HG02571 (cell line): ENCODE results near the gene RNF175.

Experiments used
- ATAC-seq: cut with Tn5 transposase; IDR thresholded peaks from one replicate; pipeline ENCODE4 v1.9.1; 2021; ENCODE audit warnings: mild to moderate bottlenecking, moderate library complexity; ENCODE audit not compliant: unreplicated experiment

Gene RNF175

DNA sequence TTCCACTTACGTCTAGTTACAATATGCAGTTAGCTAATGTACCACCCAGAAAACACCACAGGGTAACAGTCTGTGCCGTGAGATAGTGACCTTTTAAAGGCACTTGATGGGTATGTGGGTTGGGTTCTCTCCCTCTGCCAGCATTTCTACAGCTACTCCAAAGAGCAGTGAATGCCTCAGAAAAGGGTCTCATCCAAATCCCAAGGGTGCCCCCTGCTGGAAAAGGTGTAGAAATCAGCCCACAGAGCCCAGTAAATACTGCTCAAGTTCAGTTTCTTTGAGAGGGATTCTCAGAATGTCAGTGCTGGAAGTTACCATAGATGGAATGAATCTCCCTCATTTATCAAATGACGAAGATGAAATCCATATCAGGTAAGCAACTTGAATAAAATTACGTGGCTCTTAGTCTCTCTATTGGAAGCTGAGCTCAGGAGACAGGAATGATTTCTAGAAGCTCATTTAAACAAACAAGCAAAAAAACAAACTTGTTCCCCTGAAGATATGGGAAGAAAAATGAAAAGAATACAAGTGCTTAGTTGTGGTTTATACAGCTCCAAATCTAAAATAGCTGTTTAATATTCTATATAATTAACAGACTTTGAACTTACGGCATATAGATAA lies 9.5 kb downstream of the RNF175 start:
- ATAC-seq: peak; percentile 53

DNA sequence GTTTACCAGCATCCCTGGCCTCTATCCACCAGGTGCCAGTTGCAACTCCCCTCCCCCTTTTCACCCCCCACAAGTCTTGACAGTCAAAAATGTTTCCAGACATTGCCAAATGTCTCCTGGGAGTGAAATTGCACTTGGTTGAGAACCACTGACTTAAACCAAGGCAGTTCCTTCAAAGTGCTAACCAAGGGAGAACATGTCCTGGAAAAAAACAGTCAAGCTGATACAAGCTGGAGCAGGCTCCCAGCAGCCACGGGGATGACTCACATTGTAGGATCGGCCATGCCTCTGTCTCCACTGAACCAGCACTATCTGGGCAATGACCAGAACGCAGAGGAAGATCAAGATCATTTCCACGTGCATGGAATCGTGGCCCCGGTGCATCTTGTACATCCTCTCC lies 11.4 kb downstream of the RNF175 start:
- ATAC-seq: no peak

DNA sequence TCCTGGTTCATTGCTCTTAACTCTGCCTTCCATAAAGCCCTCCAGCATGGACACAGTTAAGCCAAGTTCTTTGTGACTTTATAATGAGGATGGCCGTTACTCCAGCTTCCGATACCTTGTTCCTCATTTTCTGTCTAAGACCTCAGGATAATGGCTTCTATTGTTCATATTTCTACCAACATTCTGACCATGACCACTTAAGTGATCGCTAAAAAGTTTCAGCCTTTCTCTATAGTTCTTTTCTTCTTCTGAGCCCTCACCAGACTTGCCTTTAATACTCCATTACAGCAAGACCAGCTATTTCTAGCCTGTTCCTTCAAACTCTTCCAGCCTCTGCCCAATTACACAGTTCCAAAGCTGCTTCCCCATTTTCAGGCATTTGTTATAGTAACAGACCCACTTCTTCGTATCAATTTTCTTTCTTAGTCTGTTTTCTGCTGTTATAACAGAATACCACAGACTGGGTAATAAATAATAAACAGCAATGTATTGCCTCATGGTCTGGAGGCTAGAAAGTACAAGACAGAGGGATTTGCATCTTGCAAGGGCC lies 12.3 kb downstream of the RNF175 start:
- ATAC-seq: no peak

DNA sequence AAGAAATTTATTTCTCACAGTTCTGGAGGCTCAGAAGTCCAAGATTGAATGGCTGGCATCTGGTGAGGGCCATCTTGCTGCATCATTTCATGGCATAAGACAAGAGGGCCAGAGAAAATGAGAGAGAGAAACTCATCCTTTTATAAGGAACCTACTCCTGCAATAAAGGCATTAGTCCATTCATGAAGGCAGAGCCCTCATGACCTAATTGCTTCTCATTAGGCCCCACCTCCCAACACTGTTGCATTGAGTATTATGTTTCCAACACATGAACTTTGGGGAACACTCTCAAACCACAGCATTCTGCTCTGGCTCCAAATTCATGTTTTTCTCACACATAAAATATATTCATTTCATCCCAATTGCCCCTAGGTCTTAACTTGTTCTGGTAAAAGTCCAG lies 14.2 kb downstream of the RNF175 start:
- ATAC-seq: no peak

DNA sequence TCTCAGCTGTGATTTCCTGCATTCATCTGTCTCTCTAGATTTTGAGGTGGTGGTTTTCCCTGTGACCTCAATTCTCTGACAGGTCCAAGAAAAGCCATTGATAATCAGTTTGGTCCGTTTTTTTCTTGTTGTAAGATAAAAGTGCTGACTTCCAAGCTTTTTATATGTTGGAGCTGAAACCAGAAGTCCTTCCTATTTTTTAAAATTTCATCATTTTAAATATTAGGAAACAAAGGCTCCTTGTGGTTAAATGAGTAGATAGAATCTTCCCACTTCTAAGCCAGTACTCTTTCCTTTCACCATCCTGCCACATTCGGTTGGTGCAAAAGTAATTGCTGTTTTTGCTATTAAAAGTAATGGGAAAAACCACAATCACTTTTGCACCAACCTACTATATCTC lies 18.3 kb downstream of the RNF175 start:
- ATAC-seq: no peak

DNA sequence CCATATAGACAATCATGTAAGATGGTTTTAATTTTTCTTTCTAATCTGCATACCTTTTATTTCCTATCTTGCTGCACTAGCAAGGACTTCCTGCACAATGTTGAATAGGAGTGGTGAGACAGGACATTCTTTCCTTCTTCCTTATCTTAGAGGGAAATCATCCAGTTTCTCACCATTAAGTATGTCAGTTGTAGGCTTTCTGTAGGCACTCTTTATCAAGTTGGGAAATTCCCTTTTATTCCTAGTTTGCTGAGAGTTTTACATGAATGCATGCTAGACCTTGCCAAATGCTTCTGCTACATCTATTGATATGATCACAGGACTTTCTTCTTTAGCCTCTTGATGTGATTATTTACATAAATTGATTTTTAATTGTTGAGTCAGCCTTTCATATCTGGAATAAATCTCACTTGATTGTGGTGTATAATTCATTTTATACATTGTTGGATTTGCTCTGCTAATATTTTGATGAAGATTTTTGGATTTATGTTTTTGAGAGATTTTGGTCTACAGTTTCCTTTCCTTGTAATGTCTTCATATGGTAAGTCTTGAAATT lies 23.8 kb downstream of the RNF175 start:
- no peak for ATAC-seq

DNA sequence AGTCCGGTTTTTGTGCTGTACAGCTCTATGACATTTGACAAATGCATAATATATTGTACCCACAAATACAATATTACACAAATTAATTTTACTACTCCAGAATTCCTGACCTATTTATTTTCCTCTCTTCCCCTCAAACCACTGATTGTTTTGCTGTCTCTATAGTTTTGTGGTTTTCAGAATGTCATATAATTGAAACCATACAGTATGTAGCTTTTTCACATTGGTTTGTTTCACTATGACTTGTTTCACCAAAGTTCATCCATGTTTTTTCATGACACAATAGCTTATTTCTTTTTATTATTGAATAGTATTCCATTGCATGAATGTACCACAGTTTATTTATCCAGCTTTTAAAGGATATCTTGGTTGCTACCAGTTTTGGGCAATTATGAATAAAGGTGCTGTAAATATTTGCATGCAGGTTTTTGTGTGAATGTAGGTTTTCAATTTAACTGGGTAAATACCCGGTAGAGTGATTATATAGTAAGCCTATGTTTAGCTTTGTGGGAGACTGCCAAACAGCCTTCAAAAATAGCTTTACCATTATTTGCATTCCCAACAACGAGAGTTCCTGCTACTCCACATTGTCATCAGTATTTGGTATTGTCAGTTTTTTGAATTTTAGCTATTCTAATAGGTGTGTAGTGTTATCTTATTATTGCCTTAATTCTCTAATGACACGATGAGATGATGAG lies 25.9 kb downstream of the RNF175 start:
- ATAC-seq: no peak

DNA sequence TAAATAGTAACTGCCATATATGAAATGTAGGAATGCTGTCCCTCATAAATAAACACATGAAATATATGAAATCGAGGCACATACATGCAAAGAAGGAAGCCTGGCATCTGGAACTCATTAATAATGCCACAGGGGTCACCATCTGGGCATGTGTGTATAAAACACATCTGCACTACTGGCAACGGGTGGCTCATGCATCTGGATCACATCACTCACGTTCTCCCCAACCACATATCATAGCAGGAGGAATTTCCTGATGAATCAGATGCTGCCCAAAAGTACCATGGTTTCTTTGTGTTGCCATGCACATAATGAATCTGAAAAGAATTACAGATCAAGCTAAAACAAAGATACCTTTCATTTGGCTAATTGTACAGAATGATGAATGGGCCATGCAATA lies 28.6 kb downstream of the RNF175 start:
- no peak for ATAC-seq

DNA sequence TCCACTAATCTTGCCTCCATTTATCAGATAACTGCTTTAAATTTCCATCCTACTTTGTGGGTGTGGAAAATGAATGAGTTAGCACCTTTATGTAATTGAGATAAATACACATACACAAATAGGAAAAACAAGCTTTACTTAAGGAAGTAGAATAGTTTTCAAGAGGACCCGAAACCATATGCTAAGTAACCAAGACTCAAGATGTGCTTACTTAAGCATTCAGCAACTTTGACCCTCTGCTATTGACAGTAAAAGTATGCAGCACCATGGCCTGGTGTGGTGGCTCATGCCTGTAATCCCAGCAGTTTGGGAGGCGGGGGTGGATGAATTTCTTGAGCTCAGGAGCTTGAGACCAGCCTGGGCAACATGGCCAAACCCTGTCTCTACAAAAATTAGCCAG lies 29.9 kb downstream of the RNF175 start:
- ATAC-seq: no peak

DNA sequence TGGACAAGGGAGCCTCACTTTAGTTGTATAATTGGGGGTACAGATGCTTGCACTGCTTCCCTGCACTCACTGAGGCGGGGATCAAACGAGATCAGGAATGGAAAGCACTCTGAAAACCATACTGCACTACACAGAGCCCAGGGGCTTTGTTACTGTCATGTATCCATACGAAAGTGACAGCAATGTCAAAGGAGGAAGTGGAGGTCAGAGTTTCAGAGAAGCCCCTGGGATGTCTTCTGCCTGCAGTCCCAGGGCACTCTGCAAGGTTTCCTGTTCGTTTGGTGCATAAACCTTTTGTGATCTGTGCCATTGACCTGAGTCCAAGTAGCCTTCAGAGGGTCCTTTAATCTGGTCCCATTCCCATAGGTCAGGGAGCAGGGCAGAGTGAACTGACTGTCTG lies 31.2 kb downstream of the RNF175 start:
- ATAC-seq: no peak

DNA sequence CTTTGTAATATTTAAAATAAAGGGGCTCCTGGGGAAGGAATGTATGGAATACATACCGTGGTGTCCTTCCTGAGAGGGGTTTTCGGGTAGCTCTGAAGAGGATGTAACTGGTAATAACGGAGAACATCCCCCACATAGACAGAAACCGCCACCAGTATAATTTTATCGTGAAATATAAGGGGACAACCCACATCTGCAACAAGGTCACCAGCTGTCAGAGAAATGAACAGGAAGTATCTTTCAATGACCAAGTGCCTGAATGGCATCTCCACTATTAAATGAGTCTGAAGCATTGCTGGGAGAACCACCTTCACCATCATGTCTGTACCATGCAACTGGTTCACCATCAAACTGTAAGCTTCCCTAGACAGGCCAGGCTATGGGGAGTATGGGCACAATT lies 31.7 kb downstream of the RNF175 start:
- ATAC-seq: no peak

DNA sequence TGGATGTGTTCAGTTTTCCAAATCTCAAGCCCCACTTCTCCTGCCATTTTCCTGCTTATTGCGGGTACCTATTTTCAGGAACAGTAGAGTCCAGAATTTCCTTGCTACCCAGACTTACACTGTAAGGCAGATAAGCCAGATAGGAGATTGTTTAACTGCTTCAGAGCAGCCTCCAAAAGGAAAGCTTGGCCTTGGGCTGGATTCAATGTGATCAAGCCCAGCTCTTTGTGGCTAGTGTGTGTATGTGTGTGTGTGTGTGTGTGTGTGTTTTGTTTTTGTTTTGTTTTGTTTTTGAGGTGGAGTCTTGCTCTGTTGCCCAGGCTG lies 34.0 kb downstream of the RNF175 start:
- ATAC-seq: no peak

DNA sequence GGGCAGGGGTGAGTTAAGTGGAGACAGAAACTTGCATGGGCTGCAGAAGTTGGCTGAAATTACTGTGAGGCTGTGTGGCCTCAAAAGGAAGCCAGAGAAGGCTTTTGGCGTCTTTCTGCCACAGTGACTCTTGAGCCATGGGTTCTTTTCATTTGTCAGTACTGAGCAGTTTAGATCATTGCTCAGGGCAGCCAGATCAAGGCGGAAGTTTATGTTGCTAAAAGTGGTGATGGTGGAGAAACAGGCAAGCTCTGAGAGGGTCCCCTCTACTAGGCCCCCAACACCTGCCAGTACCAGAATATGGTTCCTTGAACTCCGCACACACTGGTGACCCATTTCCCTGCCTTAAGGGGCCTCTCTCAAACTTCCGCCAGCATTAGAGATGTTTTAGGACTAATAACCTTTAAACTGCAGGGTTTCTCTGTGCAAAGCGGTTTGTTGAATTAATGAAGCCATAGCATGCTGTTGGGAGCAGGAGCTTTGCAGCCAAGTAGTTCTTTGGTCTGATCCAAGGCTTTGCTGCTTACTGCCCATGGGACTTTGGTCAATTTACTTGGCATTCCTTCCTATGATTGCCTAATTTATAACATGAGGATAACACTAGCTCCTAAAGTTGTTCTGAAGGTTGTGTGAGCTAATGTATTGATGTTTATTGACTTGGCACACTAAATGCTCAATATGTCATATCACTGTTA lies 34.5 kb downstream of the RNF175 start:
- no peak for ATAC-seq

DNA sequence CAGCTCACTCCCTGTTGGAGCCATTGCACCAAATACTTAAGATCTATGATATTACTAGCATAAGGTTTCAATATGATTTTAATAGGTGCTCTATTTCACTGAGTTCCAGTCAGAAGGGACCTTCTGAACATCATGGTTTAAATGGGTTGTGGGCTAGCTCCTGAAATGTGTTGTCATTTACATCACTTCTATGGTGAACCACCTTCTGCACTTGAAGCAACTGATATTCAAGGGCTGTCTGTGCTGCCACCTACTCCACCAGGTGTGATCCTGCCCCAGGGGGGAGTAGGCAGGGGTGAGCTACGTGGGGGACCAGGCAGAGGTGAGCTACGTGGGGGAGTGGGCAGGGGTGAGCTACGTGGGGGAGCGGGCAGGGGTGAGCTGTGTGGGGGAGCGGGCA lies 35.2 kb downstream of the RNF175 start:
- no peak for ATAC-seq

DNA sequence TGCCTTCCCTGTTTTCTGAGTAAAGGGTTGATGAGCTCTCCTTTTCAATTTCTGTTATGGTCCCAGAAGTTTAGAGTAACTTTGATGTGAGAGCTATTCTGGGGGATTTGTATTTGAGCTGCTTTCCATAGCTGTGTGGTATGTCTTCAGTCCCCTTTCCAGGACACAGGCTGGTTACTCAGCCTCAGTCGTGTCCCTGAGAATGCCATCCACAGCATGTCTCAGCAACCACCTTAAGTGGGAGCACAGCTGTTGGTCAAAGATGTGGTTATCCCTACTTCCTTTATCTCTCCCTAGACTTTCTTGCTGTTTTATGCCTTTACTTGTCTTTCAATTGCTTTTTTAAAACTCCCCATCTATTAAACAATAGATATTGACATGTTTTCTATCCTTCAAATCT lies 37.8 kb downstream of the RNF175 start:
- ATAC-seq: no peak

DNA sequence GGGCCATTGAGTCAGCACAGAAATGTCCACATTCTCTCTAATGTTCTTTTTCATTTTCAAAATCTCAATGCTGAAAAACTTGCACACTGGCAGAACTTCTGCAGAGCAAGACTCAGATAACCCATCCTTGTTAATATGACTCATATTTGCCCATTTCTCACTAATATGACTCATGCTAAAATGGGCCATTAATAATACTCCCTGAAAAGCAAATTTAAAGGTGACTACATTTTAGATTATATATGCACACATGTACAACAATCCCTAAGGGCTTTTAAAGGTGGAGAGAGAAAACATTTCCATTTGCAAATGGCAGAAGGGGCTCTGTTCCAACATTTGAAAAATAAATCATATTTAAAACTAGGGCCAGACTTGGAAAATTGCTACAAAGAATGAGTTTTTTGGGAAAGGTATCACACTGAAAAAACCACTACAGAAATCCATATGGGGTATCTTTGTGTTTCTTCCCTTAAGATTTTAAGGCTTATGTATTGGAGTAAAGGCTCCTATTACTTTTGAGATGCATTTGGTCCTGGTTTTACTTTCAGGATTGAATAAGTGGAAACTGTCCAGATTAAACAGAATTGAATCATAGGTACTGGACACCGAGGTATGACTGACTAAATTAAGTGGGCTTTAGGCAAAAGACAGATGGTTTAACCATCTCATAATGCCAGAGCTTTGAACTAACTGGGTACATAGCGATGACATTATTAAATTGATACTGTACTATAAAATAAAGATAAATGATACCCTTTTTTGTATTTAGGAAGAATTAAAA lies 45.8 kb downstream of the RNF175 start:
- ATAC-seq: no peak

DNA sequence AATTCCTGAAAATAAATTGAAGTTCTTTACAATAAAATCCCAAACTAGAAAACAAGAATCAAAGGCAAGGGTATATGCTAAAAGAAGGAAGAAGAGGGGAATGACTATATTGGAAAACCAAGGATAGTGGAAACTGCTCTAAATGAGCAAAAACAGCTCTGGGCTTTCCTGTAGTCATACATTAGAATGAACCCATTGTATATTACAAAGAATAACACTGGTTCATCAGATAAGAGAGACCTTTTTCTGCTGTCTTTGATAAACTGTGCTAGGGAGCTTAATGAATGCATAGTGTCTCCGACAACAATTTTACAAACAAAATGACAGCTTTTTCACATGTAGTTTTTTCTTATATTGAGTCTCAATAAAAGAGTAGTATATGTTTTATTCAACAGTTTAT lies 49.1 kb downstream of the RNF175 start:
- no peak for ATAC-seq

DNA sequence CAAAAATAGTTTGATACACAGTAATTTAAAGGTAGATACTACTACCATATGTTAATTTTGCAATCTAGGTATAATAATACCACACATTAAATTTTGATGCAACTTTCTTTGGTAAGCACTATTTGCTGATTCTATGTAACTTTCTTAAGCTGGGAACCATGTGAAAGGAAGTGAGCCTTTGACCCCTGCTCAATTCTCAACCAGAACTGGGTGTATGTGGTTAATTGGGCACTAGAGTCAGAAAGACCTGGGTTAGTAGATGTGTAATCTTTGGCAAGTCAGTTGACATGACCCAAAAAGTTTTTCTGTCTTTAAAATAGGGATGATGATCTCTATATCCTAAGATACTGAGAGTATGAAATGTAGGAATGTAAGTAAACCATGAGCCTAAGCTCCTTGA lies 53.3 kb downstream of the RNF175 start:
- no peak for ATAC-seq

DNA sequence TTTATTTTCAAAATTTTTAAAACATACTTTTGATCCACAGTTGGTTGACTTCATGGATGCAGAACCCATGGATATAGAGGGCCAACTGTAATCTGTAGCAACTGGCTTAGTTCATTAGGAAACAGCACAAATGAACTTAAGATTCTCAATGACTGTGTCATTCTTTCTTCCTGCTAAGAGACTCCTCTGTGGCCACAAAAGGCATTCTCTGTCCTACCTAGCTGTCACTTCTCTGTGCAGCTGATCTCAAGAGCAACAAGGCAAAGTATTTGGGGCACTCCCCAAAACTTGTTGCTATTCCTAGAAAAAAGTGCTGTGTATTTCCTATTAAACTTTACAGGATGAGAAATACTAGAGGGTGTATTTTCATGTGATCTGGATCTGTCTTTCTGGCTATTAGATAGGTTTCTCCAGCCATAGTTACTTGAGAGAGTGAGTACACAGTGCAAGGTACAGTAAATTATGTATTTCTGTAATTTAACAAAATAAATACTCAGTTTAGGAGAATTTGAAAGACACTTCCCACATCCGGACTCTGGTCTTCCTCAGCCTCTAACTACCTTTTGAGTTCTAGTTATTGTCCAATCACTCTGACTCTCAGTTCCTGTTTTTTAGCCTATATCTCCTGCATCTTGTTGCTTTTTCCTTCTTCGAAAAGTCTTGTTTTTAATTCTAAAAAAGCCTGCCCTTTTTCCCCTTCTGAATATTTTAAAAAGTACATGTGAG lies 53.9 kb downstream of the RNF175 start:
- no peak for ATAC-seq

DNA sequence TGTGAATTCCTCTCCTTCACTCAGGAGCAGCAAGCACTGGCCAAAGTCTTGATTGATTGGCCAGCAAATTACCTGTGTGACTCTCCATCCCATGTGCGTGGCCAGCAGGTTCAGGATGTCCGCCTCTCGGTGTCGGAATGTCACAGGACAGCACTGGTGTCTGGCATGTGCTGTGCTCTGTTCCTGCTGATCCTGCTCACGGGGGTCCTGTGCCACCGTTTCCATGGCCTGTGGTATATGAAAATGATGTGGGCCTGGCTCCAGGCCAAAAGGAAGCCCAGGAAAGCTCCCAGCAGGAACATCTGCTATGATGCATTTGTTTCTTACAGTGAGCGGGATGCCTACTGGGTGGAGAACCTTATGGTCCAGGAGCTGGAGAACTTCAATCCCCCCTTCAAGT lies 55.3 kb downstream of the RNF175 start:
- ATAC-seq: no peak

DNA sequence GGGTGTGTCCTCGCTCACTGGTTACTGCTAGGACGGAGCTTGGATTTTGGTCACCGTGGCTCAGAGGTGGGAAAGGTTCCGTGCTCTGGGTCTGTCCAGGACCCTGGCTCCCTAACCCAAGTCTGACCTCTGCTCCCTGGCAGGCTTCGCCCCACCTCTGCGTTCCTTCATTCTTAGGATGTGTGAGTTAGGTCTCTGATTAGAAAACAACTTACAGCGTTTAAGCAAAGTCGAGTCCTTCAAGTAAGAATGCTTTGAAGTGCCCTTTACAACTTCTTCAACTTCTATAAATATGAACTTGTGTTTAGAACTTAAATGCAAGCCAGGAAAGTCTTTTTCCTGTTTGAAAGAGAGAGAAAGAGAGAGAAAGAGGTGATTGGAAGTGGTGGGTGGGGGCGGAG lies 74.9 kb downstream of the RNF175 start:
- ATAC-seq: peak; percentile 16
